ENCODE results near the gene GLRA3. TPM values are rescaled to one million over a fixed set of nuclear protein-coding genes. Genes with fewer than 3 reads are reported as not detected.

The GLRA3 gene
- total and polyA plus RNA-seq, 2 of the 8 experiments (the other 6 are each of a cell fraction or from before 2014, with no cell fraction given) = 0.02 TPM; not detected in 1

DNA sequence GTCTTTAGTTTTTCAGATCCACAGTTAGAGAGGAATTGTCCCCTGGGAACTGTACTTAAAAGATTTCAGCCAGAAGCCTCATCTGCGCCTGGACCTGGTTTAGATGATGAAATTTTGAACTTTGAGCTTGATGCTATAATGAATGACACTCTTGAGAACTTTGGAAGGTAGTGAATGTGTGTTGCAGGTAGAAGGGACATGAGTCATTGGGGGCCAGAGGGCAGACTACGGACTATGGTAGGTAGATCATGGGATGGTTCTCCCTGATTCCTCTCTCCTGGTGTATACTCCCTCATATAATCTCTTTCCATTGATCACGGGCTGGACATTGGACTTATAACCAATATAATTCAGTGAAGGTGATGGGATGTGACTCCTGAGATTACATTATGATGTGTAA lies 38.9 kb upstream of the GLRA3 start:
- no peak overlapping the region for H3K14ac ChIP-seq (ENCODE audit: insufficient read length)
- H3K79me1 ChIP-seq (ENCODE audit: low read depth, low read length) = no peaks in the 10 kb centered on the region
- no peak overlapping the region for H4K8ac ChIP-seq (ENCODE audit: extremely low read depth, insufficient read depth, low read length)
- no peak overlapping the region for H4K91ac ChIP-seq (replicated peaks; ENCODE audit: insufficient read length, low read length)
- no peaks in the 10 kb centered on the region for H3K4me1 ChIP-seq (replicated peaks in 1 of 4; ENCODE audit: control insufficient read depth in 3 of 4, insufficient read depth in 4 of 4, low read length in 3 of 4)
- POLR2A ChIA-PET (ENCODE audit: partially characterized antibody) = no interaction called here
- H4K5ac ChIP-seq (ENCODE audit: insufficient read length, low read depth, low read length) = no peak overlapping the region
- H3K9ac ChIP-seq (replicated peaks in 1 of 4; ENCODE audit: extremely low read depth in 1 of 4, low read depth in 3 of 4, low read length in 3 of 4) = no peak overlapping the region
- no peaks in the 10 kb centered on the region for H3K27me3 ChIP-seq (replicated peaks in 1 of 4; ENCODE audit: control insufficient read depth in 3 of 4, extremely low read depth in 1 of 4, insufficient read depth in 3 of 4, low read length in 3 of 4)
- no peak overlapping the region for H2BK120ac ChIP-seq (replicated peaks; ENCODE audit: low read depth, low read length)
- no peaks in the 10 kb centered on the region for H3K79me2 ChIP-seq (ENCODE audit: control insufficient read depth in 1 of 2, insufficient read depth in 2 of 2, low read length in 2 of 2)
- no peak overlapping the region for H3K4ac ChIP-seq (replicated peaks; ENCODE audit: insufficient read length, low read depth, low read length)
- no peak overlapping the region for H3K27ac ChIP-seq (ENCODE audit: low read depth, low read length)
- no peak overlapping the region for H3K23ac ChIP-seq (ENCODE audit: insufficient read length)
- no peaks in the 10 kb centered on the region for H4K20me1 ChIP-seq (replicated peaks in 1 of 2; ENCODE audit: control insufficient read depth in 1 of 2, insufficient read depth in 2 of 2, low read length in 2 of 2)
- H3K4me3 ChIP-seq (ENCODE audit: extremely low read depth in 1 of 4, insufficient read depth in 2 of 4, low read depth in 3 of 4, low read length in 4 of 4) = no peak overlapping the region
- no peak overlapping the region for H2AFZ ChIP-seq (ENCODE audit: low read length)
- H3K18ac ChIP-seq (ENCODE audit: extremely low read depth, low read length) = no peak overlapping the region
- H2BK15ac ChIP-seq (ENCODE audit: low read length) = no peak overlapping the region
- no peak overlapping the region for H3K4me2 ChIP-seq (ENCODE audit: insufficient read depth in 1 of 2, low read depth in 2 of 2, low read length in 2 of 2)
- H3K36me3 ChIP-seq (ENCODE audit: control insufficient read depth in 2 of 4, insufficient read depth in 4 of 4, low read length in 3 of 4) = no peaks in the 10 kb centered on the region
- no peak overlapping the region for H2BK20ac ChIP-seq (ENCODE audit: low read length)
- H3K9me3 ChIP-seq (ENCODE audit: insufficient read depth in 2 of 2, low read depth in 1 of 2, low read length in 1 of 2) = no peaks in the 10 kb centered on the region
- H2AK5ac ChIP-seq (ENCODE audit: low read depth, low read length) = no peak overlapping the region
- FAIRE-seq (no peak), DNase-seq (ENCODE audit: low read depth in 1 of 2, low spot score in 2 of 2) (no peak)
- no peak overlapping the region for H3K56ac ChIP-seq (replicated peaks; ENCODE audit: insufficient read length, low read depth, low read length)
- no peaks in the 10 kb centered on the region; the same call in 1 of the 2 replicates for H3K23me2 ChIP-seq (ENCODE audit: low read depth, low read length)
- CTCF ChIA-PET (ENCODE audit: partially characterized antibody) = no interaction called here
- H2BK12ac ChIP-seq (ENCODE audit: low read depth, low read length) = no peak overlapping the region
- H2BK5ac ChIP-seq (ENCODE audit: low read depth, low read length) = no peak overlapping the region
- 91% methylated on average over 3 of the region's 3 CpGs; no CpG with 5 or more reads in 1 of the 2 experiments for WGBS, 2 experiments (ENCODE audit: extremely low coverage in 1 of 2, insufficient coverage in 1 of 2, insufficient read length in 1 of 2, insufficient replicate concordance in 2 of 2, low coverage in 1 of 2, low lambda C conversion rate in 2 of 2, missing lambda C conversion rate in 1 of 2)
- TF ChIP-seq GABPA (IDR thresholded peaks at IDR 0.05; ENCODE audit: borderline replicate concordance, insufficient read depth, low read length) (no peak), CEBPB (IDR thresholded peaks at IDR 0.05; ENCODE audit: low read depth, low read length) (no peak), KDM5A (IDR thresholded peaks at IDR 0.05; ENCODE audit: low read length) (no peak)

All from H1 (cell line).